Stimulated activated CD4-positive, alpha-beta T cell treated with anti-CD3 and anti-CD28 coated beads, Interleukin-1b, Interleukin-23, amount 100 ng/mL, for 24 hours (primary cell): ENCODE data around the gene CREB3L1.

Experiments
- DNase-seq, 4 experiments: peaks; one replicate each; pipeline ENCODE4 v3.0.0-alpha.2; 2020; ENCODE audit warnings: low read depth in 4 of 4, low spot score in 1 of 4

Gene CREB3L1

DNA sequence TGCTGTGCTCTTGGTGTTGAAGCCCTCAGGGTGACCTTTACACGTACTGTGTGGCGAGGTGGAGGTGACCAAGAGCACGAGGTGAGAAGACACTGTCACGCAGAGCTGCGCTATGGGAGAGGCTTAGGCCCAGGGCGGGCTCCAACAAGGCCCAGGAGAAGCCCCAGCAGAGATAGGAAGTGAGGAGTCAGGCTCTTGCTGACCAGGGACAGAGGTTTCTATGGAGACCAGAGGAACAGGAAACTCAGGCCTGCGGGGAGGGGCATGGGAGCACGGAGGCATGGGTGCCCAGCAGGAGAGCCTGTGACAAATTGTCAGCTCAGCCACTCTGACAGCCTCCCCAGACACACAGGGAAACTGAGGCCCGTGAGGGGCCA, 85.6 kb downstream of the CREB3L1 start:
- DNase-seq: no peak

DNA sequence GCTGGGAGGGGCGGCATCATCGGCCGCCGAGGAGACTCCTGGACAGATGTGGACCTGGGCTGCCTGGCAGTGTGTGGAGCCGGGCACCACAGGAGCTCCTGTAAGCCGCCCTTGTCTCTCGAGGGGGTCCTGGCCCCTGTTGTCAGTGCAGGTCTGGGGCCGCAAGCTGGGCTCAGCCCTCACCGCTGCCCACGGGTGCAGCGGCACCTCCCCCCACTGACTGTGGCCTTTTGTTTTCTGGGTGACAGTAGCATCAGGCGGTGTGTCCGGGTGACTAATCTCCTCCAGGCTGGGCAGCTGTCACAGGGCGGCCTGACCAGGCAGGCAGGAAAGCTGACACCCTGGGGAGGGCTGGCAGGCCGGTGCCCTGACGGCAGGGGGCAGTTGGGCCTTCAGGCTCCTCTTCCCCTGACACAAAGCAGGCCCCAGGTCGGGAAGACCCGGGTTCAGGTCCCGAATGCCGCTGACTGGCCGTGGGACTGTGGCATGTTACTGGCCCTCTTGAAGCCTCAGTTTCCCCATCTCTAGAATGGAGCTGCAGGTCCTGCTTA, 86.1 kb downstream of the CREB3L1 start:
- no peak for DNase-seq

DNA sequence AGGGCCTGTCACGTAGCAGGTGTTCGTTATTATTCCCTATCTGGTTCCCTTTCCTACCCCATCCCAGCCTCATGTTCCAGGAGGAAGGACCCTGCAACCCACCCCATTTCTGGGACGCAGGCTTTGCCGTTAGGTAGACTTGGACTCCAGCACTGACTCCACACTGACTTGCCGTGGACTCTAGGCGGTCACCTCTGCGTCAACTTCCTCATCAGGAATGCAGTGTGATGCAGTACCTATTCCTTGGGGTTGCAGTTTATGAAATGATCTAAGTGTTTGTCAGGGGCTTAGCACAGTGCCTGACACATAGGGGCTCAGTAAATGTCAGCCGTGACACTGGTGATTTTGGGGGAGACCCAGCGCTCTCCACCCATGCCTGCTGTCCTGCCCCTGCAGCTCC, 86.6 kb downstream of the CREB3L1 start:
- DNase-seq: no peak

DNA sequence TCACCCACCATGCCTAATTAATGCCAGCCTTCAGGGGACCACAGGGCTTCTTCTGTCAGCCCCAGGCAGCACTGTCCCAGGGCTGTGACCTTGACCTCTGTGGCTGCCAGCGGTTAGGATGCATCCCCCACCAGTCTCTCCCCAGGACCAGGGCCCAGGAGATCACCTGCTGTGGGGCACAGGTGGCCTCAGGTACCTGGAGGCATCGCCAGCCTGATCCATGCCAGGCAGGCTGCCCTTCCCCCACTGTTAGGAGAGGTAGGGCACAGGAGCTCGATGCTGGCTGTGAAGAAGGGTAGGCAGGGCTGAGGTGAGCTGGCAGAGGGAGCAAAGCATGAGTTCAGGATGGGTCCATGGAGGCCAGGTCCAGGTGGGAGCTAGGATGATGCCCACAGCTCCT, 87.3 kb downstream of the CREB3L1 start:
- no peak for DNase-seq

DNA sequence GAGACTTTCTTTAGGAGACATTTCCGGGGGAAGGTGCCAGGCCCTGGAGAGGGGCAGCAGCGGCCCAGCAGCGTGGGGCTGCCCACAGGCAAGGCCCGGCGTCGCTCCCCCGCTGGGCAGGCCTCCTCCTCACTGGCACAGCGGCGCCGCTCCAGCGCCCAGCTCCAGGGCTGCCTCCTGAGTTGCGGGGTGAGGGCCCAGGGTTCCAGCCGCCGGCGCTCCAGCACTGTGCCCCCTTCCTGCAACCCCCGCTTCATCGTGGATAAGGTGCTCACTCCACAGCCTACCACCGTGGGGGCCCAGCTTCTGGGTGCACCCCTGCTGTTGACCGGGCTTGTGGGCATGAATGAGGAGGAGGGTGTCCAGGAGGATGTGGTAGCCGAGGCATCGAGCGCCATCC, 88.8 kb downstream of the CREB3L1 start:
- no peak for DNase-seq

DNA sequence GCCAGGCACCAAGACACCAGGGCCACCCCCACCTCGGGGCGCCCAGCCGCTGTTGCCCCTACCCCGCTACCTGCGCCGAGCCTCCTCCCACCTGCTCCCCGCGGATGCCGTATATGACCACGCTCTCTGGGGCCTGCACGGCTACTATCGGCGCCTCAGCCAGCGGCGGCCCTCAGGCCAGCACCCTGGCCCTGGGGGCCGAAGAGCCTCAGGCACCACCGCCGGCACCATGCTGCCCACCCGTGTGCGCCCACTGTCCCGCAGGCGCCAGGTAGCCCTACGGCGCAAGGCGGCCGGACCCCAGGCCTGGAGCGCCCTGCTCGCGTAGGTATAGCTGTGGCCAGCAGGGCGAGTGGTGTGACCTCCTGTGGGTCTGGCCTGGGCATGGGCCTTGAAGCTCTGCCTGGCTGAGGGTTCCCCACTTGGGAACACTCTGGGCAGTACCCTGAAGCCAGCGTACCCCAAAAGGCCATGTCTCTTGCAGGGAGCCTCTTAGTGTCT, 89.2 kb downstream of the CREB3L1 start:
- DNase-seq: no peak

DNA sequence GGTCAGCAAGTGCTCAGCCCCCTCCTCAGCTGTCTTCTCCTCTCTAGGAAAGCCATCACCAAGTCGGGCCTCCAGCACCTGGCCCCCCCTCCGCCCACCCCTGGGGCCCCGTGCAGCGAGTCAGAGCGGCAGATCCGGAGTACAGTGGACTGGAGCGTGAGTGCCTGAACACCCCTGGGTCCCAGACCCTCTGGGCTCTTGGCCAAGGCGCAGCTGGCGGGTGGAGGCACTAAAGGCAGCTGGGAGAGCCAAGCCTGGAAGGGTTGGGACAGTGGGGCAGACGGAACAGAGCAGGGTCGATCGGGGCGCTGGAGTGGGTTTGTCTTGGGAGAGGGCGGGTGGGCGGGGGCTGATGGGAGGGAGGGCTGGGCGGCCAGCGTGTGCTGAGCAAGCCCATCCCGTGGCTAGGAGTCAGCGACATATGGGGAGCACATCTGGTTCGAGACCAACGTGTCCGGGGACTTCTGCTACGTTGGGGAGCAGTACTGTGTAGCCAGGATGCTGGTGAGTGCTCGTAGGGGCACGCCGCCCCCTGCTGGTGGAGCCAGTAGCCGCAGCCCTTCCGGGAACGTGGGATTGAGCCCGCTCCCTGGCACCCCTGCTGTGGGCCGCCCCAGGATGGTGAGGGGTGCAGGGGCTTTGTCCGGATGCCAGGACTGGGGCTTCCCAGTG, 89.9 kb downstream of the CREB3L1 start:
- peak in 3 of 4 experiments; percentile 55 to 67 (median 55) for DNase-seq

DNA sequence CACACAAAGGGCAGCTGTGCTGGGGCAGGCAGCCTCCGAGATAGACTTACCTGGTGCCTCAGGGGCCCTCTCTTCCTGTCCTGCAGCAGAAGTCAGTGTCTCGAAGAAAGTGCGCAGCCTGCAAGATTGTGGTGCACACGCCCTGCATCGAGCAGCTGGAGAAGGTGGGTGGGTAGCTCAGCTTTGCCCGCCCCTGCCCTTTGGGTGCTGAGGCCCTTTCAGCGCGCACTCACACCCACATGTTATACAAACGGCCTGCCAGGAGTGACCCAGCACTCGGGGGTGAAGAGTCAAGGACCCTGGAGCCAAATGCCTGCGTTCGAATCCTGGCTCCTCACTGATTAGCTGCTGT, 90.4 kb downstream of the CREB3L1 start:
- no peak for DNase-seq

DNA sequence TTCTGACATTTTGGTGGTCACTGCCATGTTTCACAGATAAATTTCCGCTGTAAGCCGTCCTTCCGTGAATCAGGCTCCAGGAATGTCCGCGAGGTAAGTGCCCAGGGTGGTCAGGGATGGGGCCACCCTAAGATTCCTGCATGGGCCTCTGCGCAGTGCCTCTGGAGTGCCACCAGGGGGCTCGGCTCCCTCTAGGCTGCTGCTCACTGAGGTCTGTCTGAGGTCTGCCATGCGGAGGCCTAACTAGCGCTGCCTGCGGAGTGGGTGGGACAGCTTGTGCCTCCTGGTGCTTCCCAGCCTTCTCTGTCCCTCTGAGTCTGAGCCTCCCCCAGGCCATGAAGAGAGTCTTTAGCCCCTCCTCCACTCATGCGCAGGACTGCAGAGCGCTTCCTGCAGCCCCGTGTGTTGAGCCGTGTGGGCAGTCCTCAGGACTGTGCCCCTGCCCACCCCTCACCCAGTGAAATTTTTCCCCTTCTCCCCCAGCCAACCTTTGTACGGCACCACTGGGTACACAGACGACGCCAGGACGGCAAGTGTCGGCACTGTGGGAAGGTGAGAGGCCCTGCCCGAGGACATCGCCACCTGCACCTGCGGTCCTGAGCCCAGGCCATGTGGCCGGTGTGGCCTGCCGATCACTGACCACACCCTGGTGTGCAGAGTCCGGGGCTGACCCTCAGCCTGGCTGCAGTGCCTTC, 92.1 kb downstream of the CREB3L1 start:
- DNase-seq: peak in 2 of 4 experiments; percentile 35 to 46

DNA sequence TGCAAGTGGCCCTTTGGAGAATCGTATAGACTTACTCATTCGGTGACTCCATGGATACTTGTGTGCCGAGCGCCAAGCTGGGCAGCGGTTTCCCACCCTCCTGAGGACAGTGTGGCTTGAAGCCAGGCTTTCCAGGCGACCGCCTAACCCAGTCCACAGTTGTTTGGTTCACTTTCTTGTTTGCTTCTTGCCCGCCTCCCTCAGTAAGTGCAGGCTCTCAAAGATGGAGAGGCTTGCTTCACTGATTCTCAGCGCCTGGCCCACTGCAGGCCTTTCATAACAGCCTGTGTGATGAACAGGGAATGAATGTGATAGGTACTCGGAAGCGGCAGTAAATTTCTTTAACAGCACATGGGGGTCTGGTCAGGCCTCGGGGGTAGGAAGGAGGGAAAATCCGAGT, 92.8 kb downstream of the CREB3L1 start:
- no peak for DNase-seq
